OCI-LY7 (cell line): ENCODE data around the gene GP1BA. TPM values are rescaled to one million over a fixed set of nuclear protein-coding genes. Genes with fewer than 3 reads are reported as not detected.
A peak's percentile ranks its signal among the peaks of the same experiment; 100 is the strongest.

ENCODE experiments used
- BruUV-seq: library from RNA; stranded (reverse); fragments of 400-500 nt; replicated peaks from 2 replicates; lab custom pipeline; 2021; lab: Mats Ljungman, UMichigan
- CTCF ChIA-PET: fragments of 300-600 bp; sonication (Branson Sonifier 250); formaldehyde crosslinking; loops from one replicate; lab custom pipeline; 2022; ENCODE audit warnings: antibody characterized with exemption; ENCODE audit not compliant: unreplicated experiment; lab: Charles Lee
- POLR2A ChIA-PET: fragments of 300-600 bp; sonication (Branson Sonifier 250); formaldehyde crosslinking; loops from one replicate; lab custom pipeline; 2022; ENCODE audit warnings: antibody characterized with exemption; lab: Charles Lee
- DNase-seq: peaks from one replicate; pipeline ENCODE4 v3.0.0-alpha.2; 2015; ENCODE audit warnings: low spot score
- H2AFZ ChIP-seq: fragments of 200-600 bp; sonication (generic), shearing (Covaris generic); 2 replicates; pipeline ENCODE4 v1.6.1; 2014; ENCODE audit warnings: mild to moderate bottlenecking, antibody characterized with exemption, low read length, moderate library complexity
- H3K27ac ChIP-seq: fragments of 200-600 bp; sonication (generic); 2 replicates; pipeline ENCODE4 v1.5.1; 2014; ENCODE audit warnings: mixed run types, low read depth, mild to moderate bottlenecking, moderate library complexity, low read length, inconsistent platforms; ENCODE audit not compliant: poor library complexity, severe bottlenecking
- H3K36me3 ChIP-seq: fragments of 200-600 bp; sonication (generic); 2 replicates; pipeline ENCODE4 v1.6.1; 2014; ENCODE audit warnings: mild to moderate bottlenecking, antibody characterized with exemption, low read length, moderate library complexity, mixed read lengths; ENCODE audit not compliant: insufficient read depth
- H3K4me1 ChIP-seq: fragments of 200-600 bp; sonication (generic); 2 replicates; pipeline ENCODE4 v1.5.1; 2014; ENCODE audit warnings: mild to moderate bottlenecking, low read length; ENCODE audit not compliant: insufficient read depth, poor library complexity, severe bottlenecking
- H3K4me2 ChIP-seq: fragments of 200-600 bp; sonication (generic); 2 replicates; pipeline ENCODE4 v1.6.1; 2014; ENCODE audit warnings: mild to moderate bottlenecking, low read length
- H3K4me3 ChIP-seq: fragments of 200-600 bp; sonication (generic); 2 replicates; pipeline ENCODE4 v1.5.1; 2014; ENCODE audit warnings: mild to moderate bottlenecking, low read depth, low read length; ENCODE audit not compliant: poor library complexity, severe bottlenecking
- H3K79me2 ChIP-seq: fragments of 200-600 bp; sonication (generic); 2 replicates; pipeline ENCODE4 v1.6.1; 2016; ENCODE audit warnings: low read depth, mild to moderate bottlenecking, low read length, moderate library complexity, mixed read lengths; ENCODE audit not compliant: insufficient read depth
- H3K9me2 ChIP-seq: fragments of 200-600 bp; sonication (generic); 2 replicates; pipeline ENCODE4 v1.6.1; 2016; ENCODE audit warnings: mild to moderate bottlenecking, low read length, mixed read lengths; ENCODE audit not compliant: insufficient read depth
- H3K9me3 ChIP-seq: fragments of 200-600 bp; sonication (generic); 2 replicates; pipeline ENCODE4 v1.6.1; 2014; ENCODE audit warnings: mild to moderate bottlenecking, mixed run types, low read length, mixed read lengths
- H4K20me1 ChIP-seq: fragments of 200-600 bp; sonication (generic); 2 replicates; pipeline ENCODE4 v1.6.1; 2014; ENCODE audit warnings: mild to moderate bottlenecking, antibody characterized with exemption, low read length, moderate library complexity, mixed read lengths; ENCODE audit not compliant: insufficient read depth
- CTCF ChIP-seq: fragments of 200-600 bp; sonication (generic); conservative IDR thresholded peaks from 2 replicates; pipeline ENCODE4 v1.5.1; 2014; ENCODE audit warnings: mild to moderate bottlenecking, antibody characterized with exemption, low read length, moderate library complexity, mixed read lengths
- EZH2phosphoT487 ChIP-seq: fragments of 200-600 bp; sonication (generic); IDR thresholded peaks from 2 replicates; pipeline ENCODE4 v1.6.1; 2018; ENCODE audit warnings: low read depth, borderline replicate concordance, mild to moderate bottlenecking, mixed run types, antibody characterized with exemption, low read length, moderate library complexity, mixed read lengths
- intact Hi-C: fragments of 100-400 bp; cut with micrococcal nuclease; formaldehyde crosslinking; loops from one replicate; pipeline ENCODE4 v1.10.0; 2022; ENCODE audit not compliant: unreplicated experiment
- total RNA-seq, 2 experiments: library from RNA; depleted of rRNA in 1 of 2; stranded (reverse); fragments of >200 nt in 1 of 2; shearing (Covaris generic) in 1 of 2; gene quantifications; 2 replicates each; pipeline ENCODE4 v1.2.3, GENCODE V29; 2014 to 2022

The GP1BA gene
- total RNA-seq, 2 experiments from 2014 or later: not detected

GRCh38 chr17:4972322-4972721, 40.2 kb downstream of the GP1BA start:
- Histone ChIP-seq H2AFZ (no peak overlapping the region), H3K9me2 (no peaks in the 10 kb centered on the region), H4K20me1 (no peaks in the 10 kb centered on the region), H3K4me3 (no peak overlapping the region), H3K4me1 (peaks cover 14% of the 10 kb centered on the region), H3K9me3 (no peaks in the 10 kb centered on the region), H3K36me3 (peaks cover 32% of the 10 kb centered on the region), H3K79me2 (peaks cover 8% of the 10 kb centered on the region; the same call in 1 of the 2 replicates), H3K4me2 (no peak overlapping the region), H3K27ac (no peak overlapping the region)
- POLR2A ChIA-PET: no interaction called here
- intact Hi-C loops: no loop called here
- no peak for DNase-seq
- TF ChIP-seq EZH2phosphoT487 (no peak), CTCF (no peak)
- CTCF ChIA-PET: no interaction called here
- no TSS peak for BruUV-seq

GRCh38 chr17:4972752-4973151, 40.7 kb downstream of the GP1BA start:
- Histone ChIP-seq H3K4me3 (no peak overlapping the region), H3K9me3 (no peaks in the 10 kb centered on the region), H3K4me1 (peaks cover 14% of the 10 kb centered on the region), H3K79me2 (peaks cover 8% of the 10 kb centered on the region; the same call in 1 of the 2 replicates), H3K4me2 (no peak overlapping the region), H2AFZ (no peak overlapping the region), H3K9me2 (no peaks in the 10 kb centered on the region), H4K20me1 (no peaks in the 10 kb centered on the region), H3K36me3 (peaks cover 37% of the 10 kb centered on the region), H3K27ac (no peak overlapping the region)
- CTCF ChIA-PET: no interaction called here
- POLR2A ChIA-PET: no interaction called here
- no peak for DNase-seq
- intact Hi-C loops: no loop called here
- TSS peak; percentile 57 for BruUV-seq
- TF ChIP-seq CTCF: no peak
- no peak for TF ChIP-seq EZH2phosphoT487

- H3K79me2 ChIP-seq: peaks cover 3% of the 10 kb centered on the region; the same call in 1 of the 2 replicates
- intact Hi-C loops: no loop called here
- POLR2A ChIA-PET: interaction anchor here (0.5 kb wide), 1 partner anchor 21 kb away, joined by 3 read pairs; no protein-coding TSS in a partner anchor
Measured at GRCh38 chr17:4973256-4974114, 41.4 kb downstream of the GP1BA start.

More at GRCh38 chr17:4973256-4974114, 41.4 kb downstream of the GP1BA start:
- Histone ChIP-seq H2AFZ (no peak overlapping the region), H3K36me3 (peaks cover 44% of the 10 kb centered on the region), H3K4me3 (no peak overlapping the region), H3K9me3 (no peaks in the 10 kb centered on the region), H3K9me2 (no peaks in the 10 kb centered on the region), H3K4me1 (peaks cover 10% of the 10 kb centered on the region), H3K27ac (no peak overlapping the region), H3K4me2 (no peak overlapping the region), H4K20me1 (no peaks in the 10 kb centered on the region)
- CTCF ChIA-PET: no interaction called here
- TF ChIP-seq CTCF: no peak
- no peak for TF ChIP-seq EZH2phosphoT487
- BruUV-seq: no TSS peak
- no peak for DNase-seq
